PC-3 (cell line): ENCODE data around the gene JAKMIP2.

Experiments used
- EZH2 ChIP-seq: fragments of 300-600 bp; sonication (generic); IDR thresholded peaks from one replicate; pipeline ENCODE4 v1.6.1; 2017; ENCODE audit warnings: antibody characterized with exemption, mild to moderate bottlenecking, low read length; ENCODE audit not compliant: unreplicated experiment
- EZH2phosphoT487 ChIP-seq: fragments of 300-600 bp; sonication (generic); IDR thresholded peaks from 2 replicates; pipeline ENCODE4 v1.6.1; 2018; ENCODE audit warnings: mild to moderate bottlenecking, antibody characterized with exemption, low read length, borderline replicate concordance
- TF ChIP-seq, protein P1 (sequence below): fragments of 300-600 bp; sonication (generic); conservative IDR thresholded peaks from 2 replicates; pipeline ENCODE4 v1.5.1; 2017; ENCODE audit warnings: antibody characterized with exemption, low read depth, mild to moderate bottlenecking, low read length

- TF ChIP-seq, protein P1, sequence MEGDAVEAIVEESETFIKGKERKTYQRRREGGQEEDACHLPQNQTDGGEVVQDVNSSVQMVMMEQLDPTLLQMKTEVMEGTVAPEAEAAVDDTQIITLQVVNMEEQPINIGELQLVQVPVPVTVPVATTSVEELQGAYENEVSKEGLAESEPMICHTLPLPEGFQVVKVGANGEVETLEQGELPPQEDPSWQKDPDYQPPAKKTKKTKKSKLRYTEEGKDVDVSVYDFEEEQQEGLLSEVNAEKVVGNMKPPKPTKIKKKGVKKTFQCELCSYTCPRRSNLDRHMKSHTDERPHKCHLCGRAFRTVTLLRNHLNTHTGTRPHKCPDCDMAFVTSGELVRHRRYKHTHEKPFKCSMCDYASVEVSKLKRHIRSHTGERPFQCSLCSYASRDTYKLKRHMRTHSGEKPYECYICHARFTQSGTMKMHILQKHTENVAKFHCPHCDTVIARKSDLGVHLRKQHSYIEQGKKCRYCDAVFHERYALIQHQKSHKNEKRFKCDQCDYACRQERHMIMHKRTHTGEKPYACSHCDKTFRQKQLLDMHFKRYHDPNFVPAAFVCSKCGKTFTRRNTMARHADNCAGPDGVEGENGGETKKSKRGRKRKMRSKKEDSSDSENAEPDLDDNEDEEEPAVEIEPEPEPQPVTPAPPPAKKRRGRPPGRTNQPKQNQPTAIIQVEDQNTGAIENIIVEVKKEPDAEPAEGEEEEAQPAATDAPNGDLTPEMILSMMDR = no peak
- TF ChIP-seq EZH2phosphoT487 = no peak
- no peak for TF ChIP-seq EZH2
Measured at GRCh38 chr5:147644460-147644859, 138.1 kb downstream of the JAKMIP2 start.
